Osteoblast (primary cell): ENCODE data around the gene C1QL1. TPM values are rescaled to one million over a fixed set of nuclear protein-coding genes. Genes with fewer than 3 reads are reported as not detected.

ENCODE experiments used
- DNase-seq: peaks from one replicate; pipeline ENCODE4 v3.0.0; 2011; ENCODE audit warnings: low spot score, mixed read lengths; ENCODE audit not compliant: insufficient read length; ENCODE audit errors: missing footprints
- H2AFZ ChIP-seq: 2 replicates; pipeline ENCODE4 v1.6.0; 2011; ENCODE audit warnings: mild to moderate bottlenecking, low read length
- H3K27ac ChIP-seq: 2 replicates; pipeline ENCODE4 v1.5.1; 2011; ENCODE audit warnings: mild to moderate bottlenecking, low read depth, low read length, moderate library complexity
- H3K27me3 ChIP-seq: 2 replicates; pipeline ENCODE4 v1.6.0; 2012; ENCODE audit warnings: mild to moderate bottlenecking, control low read depth, inconsistent platforms, low read length, moderate library complexity; ENCODE audit not compliant: insufficient read depth
- H3K36me3 ChIP-seq: 2 replicates; pipeline ENCODE4 v1.5.1; 2011; ENCODE audit warnings: mild to moderate bottlenecking, low read length, control low read depth, moderate library complexity; ENCODE audit not compliant: insufficient read depth
- H3K4me1 ChIP-seq: 2 replicates; pipeline ENCODE4 v1.5.1; 2011; ENCODE audit warnings: mild to moderate bottlenecking, low read length, control low read depth, moderate library complexity; ENCODE audit not compliant: insufficient read depth
- H3K4me2 ChIP-seq: 2 replicates; pipeline ENCODE4 v1.6.0; 2011; ENCODE audit warnings: mild to moderate bottlenecking, low read length; ENCODE audit not compliant: insufficient read depth
- H3K4me3 ChIP-seq: fragments of 200-600 bp; sonication (generic); 3 replicates; pipeline ENCODE4 v1.5.1; 2012; ENCODE audit warnings: mild to moderate bottlenecking, low read length, inconsistent platforms; ENCODE audit not compliant: insufficient read depth
- H3K79me2 ChIP-seq: 2 replicates; pipeline ENCODE4 v1.6.0; 2012; ENCODE audit warnings: mild to moderate bottlenecking, low read length, control low read depth, inconsistent platforms; ENCODE audit not compliant: insufficient read depth
- H3K9me3 ChIP-seq: 2 replicates; pipeline ENCODE4 v1.5.1; 2011; ENCODE audit warnings: low read depth, low read length, control low read depth
- H4K20me1 ChIP-seq: 2 replicates; pipeline ENCODE4 v1.6.0; 2012; ENCODE audit warnings: mild to moderate bottlenecking, low read length, control low read depth; ENCODE audit not compliant: insufficient read depth
- total RNA-seq: library from RNA; depleted of rRNA; stranded (reverse); fragments of >200 nt; gene quantifications from 2 replicates; pipeline ENCODE4 v1.2.3, GENCODE V29; 2012
- TF ChIP-seq, protein P1 (sequence below): IDR thresholded peaks from 2 replicates; pipeline ENCODE4 v1.5.1; 2011; ENCODE audit warnings: mild to moderate bottlenecking, low read depth, low read length, moderate library complexity; ENCODE audit errors: extremely low read depth

Gene C1QL1
- total RNA-seq, 1 donor = under 0.01 TPM

DNA sequence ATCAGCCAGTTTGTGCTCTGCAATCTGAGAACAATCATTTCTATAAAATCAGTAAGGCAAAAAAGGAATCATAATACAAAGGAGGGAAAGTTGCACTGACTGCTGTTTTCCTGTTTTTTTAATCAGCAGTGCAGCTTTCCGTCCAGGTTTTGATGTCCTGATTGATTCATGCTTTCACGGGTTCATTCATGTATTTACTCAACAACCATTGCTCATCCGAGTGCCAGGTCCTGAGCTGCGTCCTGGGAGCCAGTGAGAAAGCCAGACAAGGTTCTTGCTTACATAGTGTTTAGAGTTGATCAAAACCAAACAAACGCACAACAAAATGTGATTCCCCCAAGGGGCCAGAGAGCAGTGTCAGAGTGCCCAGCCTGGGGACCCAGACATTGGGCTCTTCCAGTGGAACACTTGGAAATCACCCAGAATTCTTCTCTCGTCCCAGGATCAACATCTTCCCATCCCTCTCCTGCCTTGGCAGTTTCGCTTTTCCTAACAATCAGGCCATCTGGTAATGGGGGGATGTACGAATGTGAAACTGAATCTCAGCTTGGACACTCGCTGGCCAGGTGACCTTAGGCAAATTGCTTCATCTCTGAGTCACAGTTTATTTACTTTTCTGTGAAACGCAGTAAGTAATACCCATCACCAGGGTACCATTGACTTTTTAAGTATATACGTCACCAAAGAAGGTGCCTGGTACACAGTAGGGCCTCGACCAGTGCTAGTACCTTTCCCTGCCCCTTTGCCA is 13.3 kb upstream of the C1QL1 start:
- Histone ChIP-seq H3K9me3 (no peaks in the 10 kb centered on the region), H3K27ac (peak overlapping the region; percentile 43), H3K36me3 (no peaks in the 10 kb centered on the region), H3K79me2 (no peaks in the 10 kb centered on the region), H3K4me1 (peaks cover 12% of the 10 kb centered on the region), H3K4me2 (peak overlapping the region; percentile 85), H3K4me3 (peak overlapping the region; percentile 67), H4K20me1 (no peaks in the 10 kb centered on the region), H3K27me3 (peaks cover 16% of the 10 kb centered on the region), H2AFZ (peak overlapping the region; percentile 67)
- TF ChIP-seq, protein P1, sequence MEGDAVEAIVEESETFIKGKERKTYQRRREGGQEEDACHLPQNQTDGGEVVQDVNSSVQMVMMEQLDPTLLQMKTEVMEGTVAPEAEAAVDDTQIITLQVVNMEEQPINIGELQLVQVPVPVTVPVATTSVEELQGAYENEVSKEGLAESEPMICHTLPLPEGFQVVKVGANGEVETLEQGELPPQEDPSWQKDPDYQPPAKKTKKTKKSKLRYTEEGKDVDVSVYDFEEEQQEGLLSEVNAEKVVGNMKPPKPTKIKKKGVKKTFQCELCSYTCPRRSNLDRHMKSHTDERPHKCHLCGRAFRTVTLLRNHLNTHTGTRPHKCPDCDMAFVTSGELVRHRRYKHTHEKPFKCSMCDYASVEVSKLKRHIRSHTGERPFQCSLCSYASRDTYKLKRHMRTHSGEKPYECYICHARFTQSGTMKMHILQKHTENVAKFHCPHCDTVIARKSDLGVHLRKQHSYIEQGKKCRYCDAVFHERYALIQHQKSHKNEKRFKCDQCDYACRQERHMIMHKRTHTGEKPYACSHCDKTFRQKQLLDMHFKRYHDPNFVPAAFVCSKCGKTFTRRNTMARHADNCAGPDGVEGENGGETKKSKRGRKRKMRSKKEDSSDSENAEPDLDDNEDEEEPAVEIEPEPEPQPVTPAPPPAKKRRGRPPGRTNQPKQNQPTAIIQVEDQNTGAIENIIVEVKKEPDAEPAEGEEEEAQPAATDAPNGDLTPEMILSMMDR = no peak
- no peak for DNase-seq

DNA sequence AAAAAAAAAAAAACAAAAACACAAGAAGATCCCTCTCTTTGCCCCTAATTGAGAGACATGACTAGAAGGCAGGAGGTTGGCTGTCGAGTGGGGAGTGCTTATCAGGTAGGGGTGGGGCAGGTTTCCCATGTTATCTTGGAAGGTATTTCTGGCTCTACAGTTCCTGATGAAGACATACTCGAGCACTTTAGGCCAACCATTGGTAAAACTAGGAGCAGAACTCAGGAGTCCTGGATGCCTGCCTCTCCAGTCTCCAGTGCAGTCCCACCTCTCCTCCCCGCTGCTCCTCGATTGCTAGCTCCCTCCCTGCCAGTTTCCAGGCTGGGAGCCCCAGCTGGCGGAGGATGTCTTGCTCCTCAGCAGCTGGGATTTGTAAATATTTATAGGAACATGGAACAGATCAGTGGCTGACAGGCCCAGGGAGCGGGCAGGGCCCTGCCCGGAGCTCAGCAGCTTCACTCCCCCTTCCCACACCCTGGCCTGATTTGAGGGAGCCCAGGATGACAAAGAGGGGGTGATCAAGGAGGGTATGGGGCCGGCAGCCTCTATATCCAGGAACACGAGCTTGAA is 11.4 kb upstream of the C1QL1 start:
- no peaks in the 10 kb centered on the region for H4K20me1 ChIP-seq
- no peak overlapping the region for H3K27ac ChIP-seq
- no peak overlapping the region for H3K4me2 ChIP-seq
- no peaks in the 10 kb centered on the region for H3K36me3 ChIP-seq
- no peak for DNase-seq
- no peaks in the 10 kb centered on the region for H3K79me2 ChIP-seq
- no peak overlapping the region for H3K4me3 ChIP-seq
- peaks cover 12% of the 10 kb centered on the region for H3K4me1 ChIP-seq
- H3K9me3 ChIP-seq = no peaks in the 10 kb centered on the region
- no peak overlapping the region for H2AFZ ChIP-seq
- H3K27me3 ChIP-seq = peaks cover 12% of the 10 kb centered on the region
- TF ChIP-seq, protein P1 = no peak

DNA sequence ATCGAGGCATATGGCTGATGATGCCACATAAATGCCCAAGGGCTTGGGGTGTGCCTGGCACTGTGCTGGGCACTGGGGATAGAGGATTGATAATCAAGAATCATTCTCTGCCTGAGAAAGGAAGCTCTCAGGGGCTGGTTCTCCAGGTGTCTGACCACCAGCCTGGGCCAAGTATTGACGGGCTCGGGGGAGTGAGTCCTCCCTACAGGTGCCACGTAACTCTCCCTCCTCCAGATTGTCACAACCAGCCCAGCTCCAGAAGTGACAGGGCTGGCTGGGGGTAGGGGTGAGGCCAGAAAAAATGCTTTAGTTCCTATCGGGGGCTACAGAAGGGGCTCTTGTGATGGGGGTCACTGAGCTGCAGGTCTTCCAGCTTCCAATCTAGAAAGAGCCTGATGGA is 10.7 kb upstream of the C1QL1 start:
- TF ChIP-seq, protein P1 = no peak
- peaks cover 12% of the 10 kb centered on the region for H3K27me3 ChIP-seq
- no peaks in the 10 kb centered on the region for H3K79me2 ChIP-seq
- peaks cover 12% of the 10 kb centered on the region for H3K4me1 ChIP-seq
- H3K9me3 ChIP-seq = no peaks in the 10 kb centered on the region
- DNase-seq = no peak
- no peak overlapping the region for H2AFZ ChIP-seq
- H3K27ac ChIP-seq = no peak overlapping the region
- no peaks in the 10 kb centered on the region for H3K36me3 ChIP-seq
- H3K4me3 ChIP-seq = no peak overlapping the region
- no peak overlapping the region for H3K4me2 ChIP-seq
- H4K20me1 ChIP-seq = no peaks in the 10 kb centered on the region

DNA sequence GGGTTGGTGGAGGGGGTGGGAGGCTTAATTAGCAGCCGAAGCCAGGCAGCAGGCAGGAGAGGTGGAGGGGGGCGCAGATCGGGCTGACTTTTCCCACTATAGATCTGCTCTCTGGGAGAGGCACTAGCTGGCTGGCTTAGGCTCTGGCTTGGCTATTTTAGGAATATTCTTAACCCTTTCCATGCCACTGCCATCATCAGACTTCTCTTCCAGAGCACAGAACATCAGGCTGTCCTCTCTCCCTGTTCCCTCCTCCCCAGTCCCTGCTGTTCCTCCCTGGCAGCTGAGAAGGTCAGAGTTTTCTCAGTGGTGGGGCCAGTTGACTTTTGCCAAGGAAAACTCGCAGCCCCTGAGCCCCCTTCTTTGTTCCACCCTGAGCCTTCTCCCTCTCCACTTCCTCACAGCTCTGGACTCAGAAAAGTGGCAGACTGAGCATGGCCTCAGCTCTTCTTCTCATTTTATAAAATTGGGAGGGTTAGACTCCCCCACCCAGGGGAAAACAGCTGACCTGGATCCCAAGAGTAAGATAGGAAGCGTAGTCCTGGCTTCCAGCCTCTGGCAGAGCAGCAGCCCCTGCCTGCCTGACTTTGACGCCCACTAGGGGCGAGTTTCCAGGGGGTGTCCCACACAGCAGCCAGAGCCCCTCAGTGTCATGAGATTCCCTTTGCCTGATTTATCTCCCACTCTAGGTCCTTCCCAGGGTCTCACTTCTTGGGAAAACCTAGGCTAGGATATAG is 9.9 kb upstream of the C1QL1 start:
- Histone ChIP-seq H4K20me1 (no peaks in the 10 kb centered on the region), H3K27me3 (peaks cover 12% of the 10 kb centered on the region), H3K4me2 (no peak overlapping the region), H3K4me1 (peaks cover 13% of the 10 kb centered on the region), H3K36me3 (no peaks in the 10 kb centered on the region), H2AFZ (no peak overlapping the region), H3K9me3 (no peaks in the 10 kb centered on the region), H3K79me2 (no peaks in the 10 kb centered on the region), H3K27ac (no peak overlapping the region), H3K4me3 (no peak overlapping the region)
- TF ChIP-seq, protein P1 = no peak
- DNase-seq = peak; percentile 80
